Measurements from ENCODE around the gene TRIM69. TPM values are rescaled to one million over a fixed set of nuclear protein-coding genes. Genes with fewer than 3 reads are reported as not detected.

Gene TRIM69
- total and polyA plus RNA-seq, 5 donors from 2014 or later, result 38.1 to 61.5 (median 51.4) TPM

- H3K4me3 ChIP-seq (ENCODE audit: low read depth, low read length), result no peak overlapping the region
- no peaks in the 10 kb centered on the region for H3K4me1 Mint-ChIP-seq
- ATAC-seq (ENCODE audit: low read depth in 2 of 2) (no peak), DNase-seq (no peak)
- H3K27ac Mint-ChIP-seq, result no peak overlapping the region
- no peak overlapping the region for H3K4me3 Mint-ChIP-seq
- H3K36me3 Mint-ChIP-seq, result no peaks in the 10 kb centered on the region
- H3K27me3 Mint-ChIP-seq, result peaks cover 26% of the 10 kb centered on the region
- peaks cover 2% of the 10 kb centered on the region for H3K27me3 ChIP-seq (ENCODE audit: control insufficient read depth, insufficient read depth, low read length)
- H3K9me3 Mint-ChIP-seq, result peaks cover 0 to 2% (median 0%) of the 10 kb centered on the region in 7 donors
- no peaks in the 10 kb centered on the region for H3K36me3 ChIP-seq (ENCODE audit: control insufficient read depth, insufficient read depth, low read length)
- no peak overlapping the region for H3K27ac ChIP-seq (ENCODE audit: insufficient read depth, low read length, poor library complexity, severe bottlenecking)
- no peaks in the 10 kb centered on the region for H3K4me1 ChIP-seq (ENCODE audit: control insufficient read depth, insufficient read depth, low read length, poor library complexity, severe bottlenecking)
- H3K9me3 ChIP-seq (ENCODE audit: control insufficient read depth in 2 of 2, low read length in 2 of 2), result no peaks in the 10 kb centered on the region
Measured at GRCh38 chr15:44813231-44813630, 76.9 kb downstream of the TRIM69 start.

Other genes with a start within 250 kb of the TRIM69 start
- 80.4 TPM for gene EIF3J, start 199.4 kb upstream of the TRIM69 start, total RNA-seq
- gene EIF3J, start 199.4 kb upstream of the TRIM69 start, polyA plus RNA-seq, result 10 to 100 TPM; 18.2 to 29.0 (median 22.0) TPM
- 71.5 TPM for gene SPG11, start 72.9 kb upstream of the TRIM69 start, total RNA-seq
- 10 to 100 TPM; 21.6 to 27.7 (median 24.6) TPM for gene SPG11, start 72.9 kb upstream of the TRIM69 start, polyA plus RNA-seq
- 44.1 TPM for gene PATL2, start 25.2 kb upstream of the TRIM69 start, total RNA-seq
- gene PATL2, start 25.2 kb upstream of the TRIM69 start, polyA plus RNA-seq, result 10 to 100 TPM in 2 of 4 donors, 1 to 10 TPM in 2; 7.8 to 20.6 (median 12.8) TPM
- gene B2M, start 25.0 kb upstream of the TRIM69 start, total RNA-seq, result 7,793 TPM
- gene B2M, start 25.0 kb upstream of the TRIM69 start, polyA plus RNA-seq, result over 10,000 TPM; 37,989 to 53,417 (median 43,977) TPM
- not detected for gene TERB2, start 220.2 kb downstream of the TRIM69 start, total RNA-seq
- gene TERB2, start 220.2 kb downstream of the TRIM69 start, polyA plus RNA-seq, result not detected

Measured in CD4-positive, CD25-positive, alpha-beta regulatory T cell (primary cell).